KBM-7 (cell line): ENCODE data around the gene RPRD1B.

Source experiments
- DNase-seq: peaks from one replicate; pipeline ENCODE4 v3.0.0-alpha.2; 2015
- in situ Hi-C: fragments of 300-500 bp; cut with MboI; formaldehyde crosslinking; loops from 2 replicates; pipeline ENCODE4 v1.14.3; 2020; ENCODE audit warnings: low sequenced_read_pairs, low pct_unique_long_range_greater_than_20kb, mixed read lengths

Gene RPRD1B

DNA sequence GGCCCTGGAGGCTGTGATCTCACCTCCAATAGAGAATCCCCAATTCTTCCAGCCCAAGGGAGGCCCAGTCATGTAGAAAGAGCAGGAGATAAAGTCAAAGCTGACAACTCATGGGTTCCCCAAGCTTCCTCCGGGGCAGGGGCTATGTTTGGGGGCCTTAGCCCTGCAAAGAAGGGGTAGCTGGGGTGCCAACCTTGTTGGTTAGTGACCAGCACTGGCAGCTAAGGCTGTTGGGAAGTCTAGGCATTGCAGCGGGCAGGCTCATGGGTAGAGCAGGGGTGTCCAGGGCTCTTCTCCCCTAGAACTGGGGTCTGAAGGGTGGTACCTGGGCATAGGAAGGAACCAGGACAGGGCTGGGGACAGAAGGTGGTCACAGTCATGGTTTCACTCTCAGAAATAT, 95.1 kb downstream of the RPRD1B start:
- in situ Hi-C loops: no loop called here
- DNase-seq: no peak

DNA sequence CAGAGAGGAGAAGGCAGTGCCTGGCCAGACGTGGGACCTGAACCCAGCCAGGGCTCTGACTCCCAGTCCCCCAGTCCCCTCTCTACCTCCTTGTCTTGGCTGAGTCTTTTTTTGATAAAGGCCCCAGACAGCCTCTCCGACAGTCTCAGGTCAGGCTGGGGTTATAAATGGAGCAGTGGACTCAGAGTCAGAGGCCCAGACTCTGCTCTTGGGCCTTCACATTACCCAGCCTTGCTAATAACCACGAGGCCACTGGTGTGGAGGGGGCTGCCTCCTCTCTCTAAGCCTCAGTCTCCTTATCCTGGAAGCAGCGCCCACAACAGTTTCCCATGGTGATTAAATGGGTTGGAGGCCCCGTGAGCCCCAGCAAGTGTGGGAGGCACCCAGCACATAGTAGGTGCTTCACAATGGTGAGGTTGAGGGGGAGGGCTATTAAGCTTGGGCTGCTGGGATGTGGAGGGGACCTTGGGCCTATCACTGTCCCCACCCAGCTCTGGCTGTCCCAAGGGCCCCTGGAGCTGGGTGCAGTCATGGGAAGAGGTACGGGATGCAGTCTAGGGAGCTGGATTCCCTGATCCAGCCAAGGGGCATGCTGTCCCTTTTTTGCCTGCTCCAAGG, 95.8 kb downstream of the RPRD1B start:
- in situ Hi-C loops: no loop called here
- DNase-seq: no peak

- no peak for DNase-seq
- in situ Hi-C loops: no loop called here
Observed at GRCh38 chr20:38129893-38130609, 96.5 kb downstream of the RPRD1B start.

GRCh38 chr20:38130687-38131587, 97.4 kb downstream of the RPRD1B start:
- no peak for DNase-seq
- in situ Hi-C loops: no loop called here

- in situ Hi-C loops: no loop called here
- peak; percentile 52 for DNase-seq
Observed at GRCh38 chr20:38131588-38132121, 98.1 kb downstream of the RPRD1B start.

DNA sequence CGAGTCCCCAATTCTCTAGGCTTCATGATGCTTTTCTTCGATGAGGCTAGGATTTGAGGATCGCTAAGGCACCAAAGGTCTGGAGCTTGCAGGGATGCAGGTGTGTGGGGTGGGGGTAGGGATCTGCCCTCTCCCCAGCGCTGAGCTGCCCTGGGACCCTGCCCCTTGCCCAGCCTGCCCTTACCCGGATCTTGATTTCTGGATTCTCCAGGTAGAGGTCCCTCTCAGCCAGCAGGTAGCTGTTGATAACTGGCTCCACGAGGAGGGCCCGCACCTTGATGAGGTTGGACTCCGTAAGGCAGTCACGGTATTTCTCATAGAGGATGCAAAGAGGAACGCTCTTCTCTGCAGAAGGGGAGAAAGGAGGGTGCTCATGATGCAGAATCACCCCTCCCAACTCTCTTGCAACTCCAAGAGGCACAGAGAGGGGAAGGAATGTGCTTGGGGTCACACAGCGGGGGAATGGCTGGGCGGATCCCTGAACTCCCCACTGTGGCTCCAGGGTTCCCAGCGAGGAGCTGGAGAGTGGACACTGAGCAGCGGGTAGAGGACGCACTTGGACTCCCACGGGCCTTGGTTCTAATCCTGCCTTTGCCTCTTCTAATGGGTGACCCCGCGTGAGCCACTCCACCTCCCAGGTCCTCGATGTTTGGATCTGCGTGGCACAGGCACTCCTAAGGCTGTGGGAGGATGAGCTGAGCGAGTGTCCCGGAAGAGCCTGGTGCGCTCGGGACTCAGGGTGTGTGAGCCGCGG, 98.8 kb downstream of the RPRD1B start:
- DNase-seq: no peak
- in situ Hi-C loops: no loop called here

GRCh38 chr20:38132910-38133501, 99.5 kb downstream of the RPRD1B start:
- no peak for DNase-seq
- in situ Hi-C loops: no loop called here

DNA sequence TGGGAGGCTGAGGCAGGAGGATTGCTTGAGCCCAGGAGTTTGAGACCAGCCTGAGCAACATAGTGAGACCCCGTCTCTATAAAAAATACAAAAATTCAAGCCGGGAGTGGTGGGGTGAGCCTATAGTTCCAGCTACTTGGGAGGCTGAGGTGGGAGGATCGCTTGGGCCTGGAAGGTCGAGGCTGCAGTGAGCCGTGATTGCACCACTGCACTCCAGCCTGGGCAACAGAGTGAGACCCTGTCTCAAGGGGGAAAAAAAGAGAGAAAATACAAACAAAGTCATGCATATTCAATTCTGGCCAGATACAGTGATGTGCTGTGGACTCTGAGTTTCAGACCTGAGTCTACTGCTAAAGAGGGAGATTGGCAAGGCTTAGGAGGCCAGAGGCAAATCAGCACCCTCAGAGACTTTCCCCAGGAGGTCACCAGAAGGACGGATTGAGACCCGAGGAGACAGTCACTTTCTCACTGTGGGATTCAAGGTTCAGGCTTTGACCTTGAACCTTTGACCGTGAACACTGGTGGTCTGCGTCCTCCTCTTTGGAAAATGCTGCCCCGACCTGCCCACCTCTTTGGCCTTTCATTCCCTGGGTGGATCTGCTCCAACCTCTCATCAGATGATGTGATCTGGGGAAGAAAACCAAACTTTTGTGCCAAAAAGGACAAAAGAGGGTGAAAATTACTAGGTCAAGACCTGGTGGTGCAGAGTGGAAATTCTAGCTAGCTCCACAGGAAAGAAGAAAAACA, 100.3 kb downstream of the RPRD1B start:
- in situ Hi-C loops: no loop called here
- DNase-seq: no peak

DNA sequence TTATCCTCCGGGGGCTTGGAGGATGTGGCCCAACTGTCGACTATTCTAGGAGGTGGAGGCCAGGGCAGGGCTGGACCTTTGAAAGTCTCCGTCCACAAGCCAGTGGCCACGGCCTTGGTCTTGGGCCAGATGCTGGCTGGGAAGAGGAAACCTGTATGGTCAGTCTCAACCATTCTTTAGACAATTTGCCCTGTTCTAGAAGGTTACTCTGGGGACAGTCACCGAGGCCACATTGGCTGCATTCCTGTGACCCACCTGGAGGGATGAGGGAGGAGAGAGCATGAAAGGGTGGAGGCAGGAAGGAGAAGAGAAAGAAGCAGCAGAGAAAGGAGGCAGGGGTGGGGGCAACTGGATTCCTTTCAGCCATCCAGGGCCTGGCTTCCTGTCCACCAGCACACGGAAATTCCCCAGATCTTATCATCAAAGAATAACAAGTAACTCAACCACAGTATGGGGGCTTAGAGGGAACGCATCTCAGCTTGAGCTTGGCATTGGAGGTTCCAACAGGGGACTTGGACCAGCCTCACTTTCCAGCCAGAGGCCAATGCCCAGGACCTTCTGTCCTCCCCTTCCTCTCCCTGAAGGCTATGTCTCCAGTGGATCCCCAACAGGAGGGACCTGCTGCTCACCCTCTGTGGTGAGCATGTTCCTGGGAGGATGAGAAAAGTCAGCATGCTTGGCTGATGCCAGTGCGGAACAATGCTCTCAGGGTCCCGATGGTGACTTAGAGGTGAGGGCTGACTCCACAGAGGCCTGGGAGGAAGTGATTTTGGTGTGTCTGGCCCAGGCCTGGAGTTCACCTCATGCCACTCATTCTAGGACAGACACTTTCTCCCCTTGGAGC, 101.1 kb downstream of the RPRD1B start:
- peak; percentile 50 for DNase-seq
- in situ Hi-C loops: no loop called here

DNA sequence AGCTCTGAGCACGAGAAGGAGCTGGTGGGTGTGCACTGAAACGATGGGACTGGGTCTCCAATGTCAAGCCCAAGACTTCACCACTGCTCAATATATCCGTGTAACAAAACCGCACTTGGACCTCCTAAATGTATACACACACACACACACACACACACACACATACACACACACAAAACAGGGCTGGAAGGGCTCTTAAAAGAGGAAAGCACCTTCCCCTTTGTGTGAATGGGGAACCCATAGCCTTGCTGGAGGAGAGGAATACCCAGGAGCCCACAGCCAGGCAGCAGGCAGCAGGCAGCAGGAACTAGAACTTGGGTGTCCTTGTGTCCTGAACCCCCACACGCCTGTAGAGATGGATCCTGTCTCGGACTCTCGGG, 101.7 kb downstream of the RPRD1B start:
- peak; percentile 37 for DNase-seq
- in situ Hi-C loops: no loop called here

DNA sequence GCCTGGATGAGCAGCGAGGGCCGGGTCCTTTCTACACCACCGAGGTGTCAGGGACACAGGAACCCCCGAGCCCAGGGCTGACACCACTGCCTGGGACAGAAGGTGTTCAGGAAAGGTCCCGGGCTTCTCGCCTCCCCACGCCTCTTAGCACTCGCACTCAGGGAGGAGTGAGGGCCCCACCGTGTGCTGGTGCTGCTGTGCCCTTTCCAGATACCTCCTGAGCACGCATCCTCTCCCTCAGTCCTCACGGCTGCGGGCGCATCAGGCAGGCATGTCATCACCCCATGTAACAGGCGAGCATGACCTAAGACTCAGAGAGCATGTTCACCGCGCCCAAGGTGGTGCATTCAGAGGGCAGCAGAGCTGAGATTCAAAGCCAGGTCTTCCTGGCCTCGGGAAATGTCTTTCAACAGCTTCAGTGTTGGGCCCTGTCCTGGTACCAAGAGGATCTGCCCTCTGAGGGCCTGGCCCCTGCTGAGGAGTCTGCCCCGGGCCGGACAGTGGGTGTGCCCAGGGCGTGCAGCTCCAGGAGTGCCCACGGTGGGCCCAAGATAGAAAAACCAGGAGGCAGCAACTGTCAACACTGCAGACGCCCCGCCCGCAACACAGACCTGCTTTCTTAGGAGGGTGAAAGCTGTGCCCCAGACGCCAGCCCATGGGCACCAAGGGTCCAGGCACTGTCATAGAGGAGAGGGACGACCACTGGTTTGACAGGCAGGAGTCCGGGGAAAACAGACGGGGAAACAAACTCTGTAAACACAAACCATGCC, 102.3 kb downstream of the RPRD1B start:
- no peak for DNase-seq
- in situ Hi-C loops: no loop called here

DNA sequence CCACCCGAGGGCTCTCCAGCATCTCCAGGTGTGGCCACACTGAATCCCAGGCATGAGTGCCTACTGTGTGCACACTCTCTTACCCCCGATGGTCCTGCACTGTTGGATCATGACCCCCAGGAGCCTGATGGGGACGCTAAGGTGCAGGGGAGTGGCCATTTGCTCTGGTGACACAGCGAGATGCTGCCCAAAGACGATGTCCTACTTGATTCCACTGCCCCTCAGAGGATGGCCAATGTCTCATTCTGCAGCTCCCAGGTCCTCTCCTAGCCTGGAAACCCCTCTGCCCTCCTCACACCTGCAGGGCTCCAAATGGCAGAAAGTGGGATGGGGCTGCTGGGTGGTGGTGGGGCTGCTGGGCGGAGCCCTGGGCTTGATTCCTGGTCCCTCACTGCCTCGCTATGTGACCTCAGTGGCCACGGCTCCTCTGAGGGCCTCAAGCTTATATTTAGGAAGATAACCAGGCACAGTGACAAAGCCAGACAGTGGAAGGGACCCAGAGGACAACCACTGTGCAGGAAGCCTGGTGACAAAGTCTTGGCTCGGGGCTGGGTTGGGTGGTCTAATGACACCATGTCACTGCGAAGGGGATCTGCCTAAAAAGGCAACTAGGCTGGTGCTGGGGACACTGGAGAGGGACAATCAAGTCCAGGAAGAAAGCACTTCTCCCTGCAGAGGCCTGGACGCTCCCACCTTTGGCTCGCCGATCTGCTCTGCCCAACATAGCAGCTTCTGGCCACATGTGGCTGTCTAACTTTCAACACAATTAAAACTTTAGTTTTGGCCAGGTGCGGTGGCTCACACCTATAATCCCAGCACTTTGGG, 103.1 kb downstream of the RPRD1B start:
- DNase-seq: no peak
- in situ Hi-C loops: no loop called here

DNA sequence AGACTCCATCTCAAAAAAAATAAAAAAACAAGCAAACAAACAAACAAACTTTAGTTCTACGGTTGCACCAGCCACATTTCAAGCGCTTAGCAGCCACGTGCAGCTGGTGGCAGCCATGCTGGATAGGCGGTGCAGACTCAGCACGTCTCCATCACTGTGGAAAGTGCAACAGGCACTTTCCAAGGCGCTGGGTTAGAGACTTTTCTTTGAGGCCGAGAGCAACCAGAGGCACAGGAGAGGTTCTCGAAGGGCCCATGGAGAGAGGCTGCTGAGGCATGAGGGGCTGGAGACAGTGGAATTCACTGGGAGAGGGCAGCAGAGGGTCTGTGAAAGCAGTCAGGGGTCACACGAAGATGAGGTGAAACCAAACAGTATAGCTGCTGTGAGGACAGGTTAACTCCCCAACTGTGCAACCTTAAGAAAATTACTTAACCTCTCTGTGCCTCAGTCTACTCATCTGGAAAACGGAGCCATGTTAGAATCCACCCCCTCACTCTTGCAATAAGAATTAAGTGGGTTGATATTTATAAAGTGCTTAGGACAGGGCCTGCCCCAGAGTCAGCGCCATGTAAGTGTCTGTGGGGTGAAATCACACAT, 104.0 kb downstream of the RPRD1B start:
- in situ Hi-C loops: no loop called here
- DNase-seq: no peak

DNA sequence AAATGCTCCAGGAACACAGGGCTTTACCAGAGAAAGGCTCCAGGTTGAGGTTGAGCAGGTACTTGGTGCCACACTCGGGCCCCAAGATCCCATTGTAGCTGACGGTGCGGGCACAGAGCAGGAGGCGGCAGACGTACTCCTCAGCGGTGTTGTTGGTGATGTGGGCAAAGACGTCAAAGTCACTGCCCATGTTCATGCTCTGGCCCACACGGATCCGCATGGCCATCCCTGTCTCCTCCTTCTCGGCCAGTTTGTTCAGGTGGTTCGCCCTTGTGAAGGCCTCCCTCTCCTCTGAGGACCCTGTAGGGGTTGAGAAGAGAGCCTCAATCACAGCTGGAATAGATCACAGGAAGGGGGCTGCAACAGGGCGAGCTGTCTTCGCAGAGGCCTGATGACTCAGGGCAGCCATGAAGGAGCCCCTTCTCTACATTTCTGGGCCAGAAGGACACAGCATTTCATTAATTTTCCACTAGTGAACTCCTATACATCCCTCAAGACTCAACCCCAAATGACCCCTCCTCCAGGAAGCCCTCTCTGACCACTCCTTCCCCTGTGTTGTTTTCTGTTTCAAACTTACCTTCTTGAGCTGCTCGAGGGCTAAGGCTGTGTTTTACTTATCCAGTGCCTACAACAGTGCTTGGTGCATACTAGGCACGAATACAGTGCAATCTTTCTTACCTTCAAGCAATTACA, 104.7 kb downstream of the RPRD1B start:
- in situ Hi-C loops: no loop called here

More for the DNA sequence above, 104.7 kb downstream of the RPRD1B start:
- DNase-seq: no peak
